NCI-H524 treated with DMSO at 0.1 percent for 48 hours (cell line): ENCODE measurements around the gene PTPN5.

Experiments used
- DNase-seq: peaks from one replicate; lab custom pipeline; 2025; lab: John Stamatoyannopoulos, UW

The PTPN5 gene

GRCh38 chr11:18773104-18773503 is 18.5 kb downstream of the PTPN5 start:
- DNase-seq: no peak

- no peak for DNase-seq
Observed at GRCh38 chr11:18772211-18772610, 19.4 kb downstream of the PTPN5 start.

- no peak for DNase-seq
Observed at GRCh38 chr11:18771266-18772035, 20.1 kb downstream of the PTPN5 start.

GRCh38 chr11:18770479-18771125 is 21.0 kb downstream of the PTPN5 start:
- DNase-seq: no peak

DNA sequence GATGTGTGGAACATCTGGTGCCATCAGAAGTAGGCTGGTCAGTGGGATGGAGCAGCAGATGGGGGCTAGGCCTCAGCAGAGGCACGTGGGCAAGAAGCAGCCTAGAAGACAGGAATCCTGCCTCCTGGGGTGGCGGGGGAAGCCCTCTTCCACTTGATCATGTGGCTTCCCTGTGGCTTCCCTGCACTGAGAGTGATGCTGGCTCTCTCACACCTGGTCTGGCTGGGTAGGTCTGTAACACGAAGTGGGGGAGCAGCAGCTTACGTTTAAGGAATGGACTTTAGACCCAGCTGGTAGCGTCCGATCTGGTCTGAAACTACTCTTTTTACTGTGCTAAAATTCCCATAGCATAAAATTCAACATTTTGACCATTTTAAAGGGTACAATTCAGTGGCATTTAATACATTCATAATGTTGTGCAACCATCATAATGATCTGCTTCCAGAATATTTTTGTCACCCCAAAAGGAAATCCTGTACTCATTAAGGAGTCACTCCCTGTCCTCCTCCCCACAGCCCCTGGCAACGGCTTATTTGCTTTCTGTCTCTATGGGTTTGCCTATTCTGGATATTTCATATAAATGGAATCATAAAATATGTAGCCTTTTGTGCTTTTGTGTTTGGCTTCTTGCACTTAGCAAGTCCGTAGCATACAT is 21.7 kb downstream of the PTPN5 start:
- DNase-seq: peak; percentile 47

- DNase-seq: no peak
Observed at GRCh38 chr11:18768978-18769377, 22.6 kb downstream of the PTPN5 start.

GRCh38 chr11:18768472-18768901 is 23.1 kb downstream of the PTPN5 start:
- no peak for DNase-seq

DNA sequence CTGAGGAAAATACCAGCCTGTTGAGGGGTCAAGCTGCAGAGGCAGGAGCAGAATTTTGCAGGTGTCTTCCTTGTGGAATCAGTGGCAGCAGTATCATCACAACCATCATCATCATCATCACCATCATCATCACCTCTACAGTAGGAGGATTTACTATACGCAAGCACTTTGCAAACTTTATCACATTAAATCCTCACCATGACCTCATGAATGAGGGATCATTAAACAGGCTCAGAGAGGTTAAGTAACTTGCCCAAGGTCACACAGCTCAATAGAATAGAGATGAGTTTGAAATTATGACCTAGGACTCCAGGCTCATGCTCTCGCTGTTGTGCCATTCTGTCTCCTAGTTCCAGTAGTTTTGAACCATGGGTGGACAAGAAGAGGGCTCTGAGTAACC is 25.6 kb downstream of the PTPN5 start:
- no peak for DNase-seq

DNA sequence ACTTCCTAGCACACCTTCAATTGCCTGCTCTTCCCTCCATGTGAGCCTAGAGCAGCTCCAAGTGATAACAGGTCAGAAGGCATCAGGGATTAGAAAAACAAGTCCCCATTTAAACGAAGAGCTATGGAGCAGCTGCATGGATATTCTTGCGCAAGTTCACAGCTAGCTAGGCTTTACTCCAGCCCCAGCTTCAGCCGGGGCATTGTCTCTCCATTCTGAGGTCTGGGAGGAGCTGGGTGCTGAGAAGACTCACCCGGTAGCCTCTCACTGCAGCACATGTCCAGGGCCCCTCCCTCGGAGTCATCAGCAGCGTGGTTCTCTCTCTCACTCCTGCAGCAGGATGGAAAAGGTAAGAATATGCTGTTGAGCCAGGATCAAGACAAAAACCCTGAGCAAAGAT is 26.0 kb downstream of the PTPN5 start:
- no peak for DNase-seq

DNA sequence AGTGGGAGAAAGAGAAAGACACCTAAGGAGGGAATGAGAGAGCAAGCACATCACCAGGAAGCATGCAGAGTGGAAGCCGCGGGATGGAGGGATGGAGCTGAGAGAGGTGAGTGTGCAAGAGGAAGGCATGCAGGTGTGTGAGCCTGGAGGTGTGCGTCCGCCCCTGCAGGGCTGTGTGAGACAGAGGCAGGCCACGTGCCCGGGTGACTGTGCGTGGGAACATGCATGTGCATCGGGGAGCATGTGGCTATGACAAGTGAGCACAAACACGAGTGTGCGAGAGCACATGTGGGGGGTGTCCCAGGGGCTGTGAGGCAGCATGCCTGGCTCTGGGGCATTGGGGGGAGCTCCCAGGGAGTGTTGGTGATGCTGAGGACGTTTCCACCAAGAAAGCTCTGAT is 29.9 kb downstream of the PTPN5 start:
- DNase-seq: no peak

DNA sequence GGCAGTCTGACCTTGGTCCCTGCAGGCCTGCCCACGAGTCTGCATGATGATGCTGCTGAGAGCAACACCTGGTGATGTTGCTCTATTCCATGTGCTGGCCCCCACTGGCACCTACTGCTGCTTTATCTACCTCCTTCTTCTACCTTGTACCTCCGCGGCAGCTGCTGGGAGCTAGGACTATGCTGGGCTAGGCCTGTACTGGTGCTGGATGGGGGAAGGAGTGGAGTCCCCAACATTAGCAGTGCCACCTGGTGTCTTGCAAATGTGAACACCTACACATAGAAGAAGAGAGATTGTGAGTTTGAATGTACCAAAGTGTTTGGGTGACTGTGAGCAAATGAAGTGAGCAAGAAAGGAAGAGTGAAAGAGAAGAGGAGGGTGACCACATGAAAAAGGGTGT is 30.5 kb downstream of the PTPN5 start:
- DNase-seq: no peak

- no peak for DNase-seq
Observed at GRCh38 chr11:18757811-18758210, 33.8 kb downstream of the PTPN5 start.

DNA sequence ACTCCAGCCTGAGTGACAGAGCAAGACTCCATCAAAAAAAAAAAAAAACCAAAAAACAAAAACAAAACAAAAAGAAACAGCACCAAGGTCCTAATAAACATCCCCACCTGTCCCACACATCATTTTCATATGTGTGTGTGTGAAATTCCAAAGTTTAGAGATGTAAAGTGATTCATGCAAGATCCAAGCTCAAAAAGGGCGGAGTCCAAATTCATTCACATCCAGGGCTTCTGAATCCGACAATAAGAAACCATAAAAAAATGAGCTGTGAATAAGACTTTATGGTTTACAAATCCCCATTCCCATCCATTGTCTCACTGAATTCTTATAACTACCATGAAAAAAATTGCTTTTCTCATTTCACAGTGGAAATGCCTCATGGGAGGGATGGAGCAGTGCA is 34.7 kb downstream of the PTPN5 start:
- DNase-seq: no peak

DNA sequence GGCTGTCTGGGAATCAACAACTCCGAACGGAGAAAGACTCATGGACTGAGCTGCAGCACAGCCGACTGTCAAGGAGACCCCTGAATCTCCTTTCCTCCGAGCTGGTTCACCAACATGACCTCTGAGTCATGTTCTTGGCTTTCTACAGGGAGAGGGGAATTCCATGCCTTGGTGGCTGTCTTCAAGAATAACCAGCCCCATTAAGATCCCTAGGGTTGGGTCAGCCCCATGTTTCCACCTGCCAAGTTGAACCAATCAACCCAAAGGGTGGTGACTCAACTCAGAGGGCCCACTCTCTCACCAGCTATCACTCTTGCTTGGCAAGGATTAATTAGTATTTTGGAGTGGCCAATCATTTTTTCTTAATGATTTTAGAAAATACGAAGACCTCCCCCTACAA is 37.3 kb downstream of the PTPN5 start:
- DNase-seq: no peak

GRCh38 chr11:18752502-18752901 is 39.1 kb downstream of the PTPN5 start:
- no peak for DNase-seq

DNA sequence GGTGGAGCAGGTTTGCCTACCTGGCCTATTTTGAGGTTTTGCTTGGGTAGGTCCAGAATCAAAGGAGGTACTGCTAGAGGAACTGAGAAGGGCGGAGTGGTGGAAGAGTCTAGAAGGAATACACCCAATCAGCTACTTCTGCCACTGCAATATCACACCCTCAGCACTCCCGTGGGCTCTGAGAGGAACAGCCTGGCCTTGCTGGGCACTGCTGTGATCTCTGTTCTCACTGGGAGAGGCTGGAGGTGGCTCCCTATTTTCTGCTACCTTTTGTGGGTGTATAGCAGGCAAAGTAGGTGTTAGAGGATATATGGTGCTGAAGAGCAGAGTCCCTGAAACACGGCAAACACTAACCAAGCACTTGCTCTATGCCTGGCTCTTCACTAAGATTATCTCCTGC is 40.7 kb downstream of the PTPN5 start:
- DNase-seq: no peak

- no peak for DNase-seq
Observed at GRCh38 chr11:18749681-18750319, 41.8 kb downstream of the PTPN5 start.

GRCh38 chr11:18748766-18749365 is 42.7 kb downstream of the PTPN5 start:
- DNase-seq: no peak

DNA sequence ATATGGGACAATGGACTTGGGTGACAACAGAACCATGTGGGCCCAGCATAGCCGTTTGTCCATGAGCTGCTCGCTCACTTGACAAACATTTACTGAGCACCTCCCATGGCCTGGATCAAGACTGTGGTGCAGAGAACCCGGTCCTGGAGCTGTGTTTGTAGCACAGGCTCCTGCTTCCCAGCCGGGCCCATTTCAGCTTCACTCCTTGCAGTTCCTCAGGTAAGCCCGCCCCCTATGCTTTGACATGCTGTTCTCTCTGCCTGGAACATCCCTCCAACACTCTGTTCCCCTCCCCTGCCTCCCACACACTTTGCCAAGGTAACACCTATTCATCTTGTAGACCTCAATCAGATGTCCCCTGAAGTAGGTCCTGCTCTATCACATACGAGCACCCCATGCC is 46.3 kb downstream of the PTPN5 start:
- no peak for DNase-seq

DNA sequence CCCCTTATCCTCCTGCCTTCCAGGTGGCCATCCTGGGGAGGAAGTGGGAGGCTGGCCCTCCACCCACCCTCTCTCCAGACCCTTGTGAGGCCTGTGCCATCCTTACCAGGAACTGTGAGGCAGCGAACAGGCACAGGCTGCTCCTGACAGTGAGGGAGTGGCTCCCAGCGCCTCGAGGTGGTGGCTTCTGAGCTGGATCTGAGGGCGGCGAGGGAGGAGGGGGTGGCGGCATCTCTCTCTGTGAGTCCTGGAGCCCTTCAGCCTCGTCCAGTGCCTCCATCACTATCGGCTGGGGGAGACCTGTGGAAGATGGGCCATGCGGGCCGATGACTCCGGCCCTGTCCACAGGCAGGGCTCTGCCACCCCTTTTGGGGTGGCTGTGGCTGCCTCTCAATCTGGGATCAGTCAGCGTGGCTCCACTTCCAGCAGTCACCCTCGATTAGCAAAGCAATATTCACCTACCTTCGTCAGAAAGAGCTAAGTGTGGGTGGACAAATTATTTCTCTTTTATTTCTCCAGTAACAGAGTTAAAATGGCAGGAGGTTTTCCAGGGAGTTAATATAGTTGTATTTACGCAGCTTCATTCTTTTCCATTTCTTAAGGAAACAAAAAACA is 47.6 kb downstream of the PTPN5 start:
- DNase-seq: no peak

GRCh38 chr11:18743365-18743764 is 48.2 kb downstream of the PTPN5 start:
- DNase-seq: no peak

GRCh38 chr11:18741783-18742182 is 49.8 kb downstream of the PTPN5 start:
- no peak for DNase-seq
